Effector memory CD4-positive, alpha-beta T cell (primary cell): ENCODE data around the gene NUP214.
"Not testable (repeated sequence)": the region's sequence is repeated elsewhere in the genome, so short reads cannot be mapped to it uniquely, and the experiment has no call there.

Experiments
- DNase-seq, 3 donors: peaks; one replicate each; pipeline ENCODE4 v3.0.0-alpha.2; 2020
- H3K27ac ChIP-seq: 2 replicates; pipeline ENCODE4 v1.7.0; 2013; ENCODE audit warnings: mild to moderate bottlenecking, low read length, moderate library complexity; ENCODE audit not compliant: insufficient read depth, poor library complexity, severe bottlenecking
- H3K27me3 ChIP-seq: replicated peaks from 2 replicates; pipeline ENCODE4 v1.7.0; 2013; ENCODE audit warnings: mild to moderate bottlenecking, low read length; ENCODE audit not compliant: insufficient read depth, control insufficient read depth, poor library complexity, severe bottlenecking
- H3K36me3 ChIP-seq: 2 replicates; pipeline ENCODE4 v1.7.0; 2013; ENCODE audit warnings: mild to moderate bottlenecking, low read length, moderate library complexity; ENCODE audit not compliant: control insufficient read depth, insufficient read depth
- H3K4me1 ChIP-seq: 2 replicates; pipeline ENCODE4 v1.7.0; 2013; ENCODE audit warnings: low read length, mild to moderate bottlenecking; ENCODE audit not compliant: control insufficient read depth, insufficient read depth, poor library complexity, severe bottlenecking
- H3K4me3 ChIP-seq: 2 replicates; pipeline ENCODE4 v1.7.0; 2013; ENCODE audit warnings: low read length, low read depth, mild to moderate bottlenecking; ENCODE audit not compliant: insufficient read depth, poor library complexity, severe bottlenecking
- H3K9me3 ChIP-seq: 2 replicates; pipeline ENCODE4 v1.7.0; 2013; ENCODE audit warnings: mild to moderate bottlenecking, low read length, moderate library complexity; ENCODE audit not compliant: control insufficient read depth

Gene NUP214

DNA sequence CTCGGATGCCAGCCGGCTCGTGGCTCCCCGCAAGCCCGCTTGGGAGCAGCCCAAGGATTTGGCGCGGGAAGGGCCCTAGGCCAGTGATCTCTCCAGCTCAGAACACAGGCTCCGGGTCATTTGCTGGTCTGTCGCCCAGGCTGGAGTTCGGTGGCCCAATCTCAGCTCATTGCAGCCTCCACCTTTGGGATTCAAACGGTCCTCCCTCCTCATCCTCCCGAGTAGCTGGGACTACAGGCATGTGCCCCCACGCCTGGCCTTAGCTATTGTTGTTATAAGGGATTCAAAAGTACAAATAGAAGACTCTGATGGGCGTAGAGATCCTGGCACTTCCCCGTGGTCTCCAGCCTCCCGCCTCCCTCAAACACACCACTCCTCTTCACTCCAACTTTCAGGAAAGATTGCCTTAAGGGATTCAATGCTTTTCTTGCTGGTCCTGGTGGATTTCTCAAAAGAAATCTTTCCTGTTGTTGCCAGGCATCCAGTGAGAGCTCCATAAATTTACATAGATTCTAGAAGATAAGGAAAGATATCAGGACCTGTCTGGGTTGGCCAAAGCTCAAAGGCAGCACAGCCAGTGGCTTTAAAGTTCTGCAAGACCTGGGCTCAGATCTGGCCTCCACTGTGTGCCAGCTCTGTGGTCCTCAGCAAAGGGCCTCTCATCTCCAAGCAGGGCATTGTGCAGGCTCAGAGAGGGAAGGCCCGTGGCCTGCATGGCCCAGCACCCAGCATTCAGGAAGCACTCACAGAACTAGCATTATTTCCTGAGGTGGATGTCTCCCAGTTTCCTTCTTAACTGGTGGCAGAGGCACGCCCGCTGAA is 28.0 kb upstream of the NUP214 start:
- no peak overlapping the region for H3K27ac ChIP-seq
- H3K27me3 ChIP-seq, result peaks cover 8% of the 10 kb centered on the region
- H3K4me1 ChIP-seq, result peaks cover 8% of the 10 kb centered on the region
- DNase-seq, result no peak
- H3K9me3 ChIP-seq, result no peaks in the 10 kb centered on the region
- no peak overlapping the region for H3K4me3 ChIP-seq
- H3K36me3 ChIP-seq, result no peaks in the 10 kb centered on the region

DNA sequence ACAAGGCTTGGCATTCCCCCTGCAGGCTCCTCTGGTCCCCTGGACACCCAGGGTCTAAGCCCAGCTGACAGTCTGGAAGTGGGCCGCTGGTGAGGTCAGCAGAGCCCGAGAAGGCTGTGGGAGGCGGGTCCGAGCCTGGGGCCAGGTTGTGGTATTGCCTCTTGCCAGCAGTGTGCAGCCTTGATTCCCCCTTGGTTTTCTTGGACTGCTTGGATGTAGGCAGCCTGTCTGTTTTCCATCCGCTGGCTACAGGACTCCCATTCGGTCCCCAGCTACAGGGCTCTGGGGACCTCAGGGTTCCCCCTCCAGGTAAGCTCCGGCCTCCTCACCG is 27.5 kb upstream of the NUP214 start:
- DNase-seq, result no peak
- Histone ChIP-seq H3K36me3 (no peaks in the 10 kb centered on the region), H3K9me3 (no peaks in the 10 kb centered on the region), H3K4me1 (peaks cover 8% of the 10 kb centered on the region), H3K27me3 (peaks cover 8% of the 10 kb centered on the region), H3K27ac (no peak overlapping the region), H3K4me3 (no peak overlapping the region)

DNA sequence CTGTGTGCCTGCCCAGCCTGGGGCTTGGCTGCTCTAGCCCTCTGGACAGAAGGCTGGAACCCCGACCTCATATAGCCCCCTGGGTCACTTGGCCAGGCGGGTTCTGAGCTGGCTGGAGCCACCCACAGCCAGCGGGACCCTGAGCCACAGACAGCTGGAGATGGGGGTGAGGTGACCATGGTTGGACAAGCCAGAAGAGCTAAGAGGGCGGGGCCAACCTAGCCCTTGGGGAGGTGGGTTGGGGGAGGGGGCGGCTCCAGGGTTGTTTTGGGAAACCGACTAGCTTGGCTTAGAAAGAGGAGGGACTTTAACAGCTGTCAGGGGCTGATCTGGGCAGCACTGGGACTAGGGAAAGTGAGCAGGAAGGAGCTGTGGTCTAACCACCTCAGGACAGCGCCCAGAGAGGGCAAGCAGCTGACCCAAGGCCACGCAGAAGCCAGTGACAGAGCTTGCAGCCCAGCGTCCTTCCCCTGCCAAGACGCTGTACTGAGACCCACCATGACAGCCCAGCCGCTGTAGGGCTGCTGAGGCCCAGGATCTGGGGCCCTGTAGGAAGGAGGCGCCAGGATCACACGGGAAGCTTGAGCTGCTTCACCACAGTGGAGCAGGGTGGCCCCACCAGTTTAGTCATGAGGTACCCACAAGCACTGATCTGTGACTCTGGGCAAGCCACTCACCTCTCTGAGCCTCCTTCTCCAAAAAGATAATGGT is 26.8 kb upstream of the NUP214 start:
- peaks cover 8% of the 10 kb centered on the region for H3K4me1 ChIP-seq
- DNase-seq, result no peak
- H3K27me3 ChIP-seq, result peaks cover 8% of the 10 kb centered on the region
- H3K9me3 ChIP-seq, result no peaks in the 10 kb centered on the region
- no peak overlapping the region for H3K4me3 ChIP-seq
- H3K27ac ChIP-seq, result no peak overlapping the region
- H3K36me3 ChIP-seq, result no peaks in the 10 kb centered on the region

DNA sequence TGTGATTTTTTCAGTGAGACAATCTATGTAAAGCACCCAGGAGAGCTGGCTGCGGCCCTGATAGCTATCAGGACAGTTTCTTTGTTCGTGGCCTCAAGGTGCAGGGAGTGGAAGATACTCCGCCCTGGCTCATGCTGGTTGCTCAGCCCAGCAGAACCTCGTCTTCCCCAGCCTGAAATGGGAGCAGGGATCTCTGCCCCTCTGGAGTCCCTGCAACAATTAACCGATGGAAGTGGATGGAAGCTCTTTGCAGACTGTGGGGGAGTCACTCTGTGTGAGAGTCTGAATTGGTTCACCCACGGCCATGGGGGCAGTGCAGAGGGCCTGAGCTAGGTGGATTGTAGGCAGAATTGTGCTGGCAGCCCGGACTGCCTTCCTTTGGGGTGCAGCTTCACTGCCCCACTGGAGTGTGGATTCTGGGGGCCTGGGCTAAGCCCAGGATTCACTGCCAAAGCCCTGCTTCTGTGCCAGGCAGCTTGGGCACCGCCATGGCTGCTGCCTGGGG is 26.2 kb upstream of the NUP214 start:
- no peaks in the 10 kb centered on the region for H3K9me3 ChIP-seq
- peaks cover 8% of the 10 kb centered on the region for H3K27me3 ChIP-seq
- peaks cover 8% of the 10 kb centered on the region for H3K4me1 ChIP-seq
- H3K4me3 ChIP-seq, result no peak overlapping the region
- no peak for DNase-seq
- H3K36me3 ChIP-seq, result no peaks in the 10 kb centered on the region
- no peak overlapping the region for H3K27ac ChIP-seq

DNA sequence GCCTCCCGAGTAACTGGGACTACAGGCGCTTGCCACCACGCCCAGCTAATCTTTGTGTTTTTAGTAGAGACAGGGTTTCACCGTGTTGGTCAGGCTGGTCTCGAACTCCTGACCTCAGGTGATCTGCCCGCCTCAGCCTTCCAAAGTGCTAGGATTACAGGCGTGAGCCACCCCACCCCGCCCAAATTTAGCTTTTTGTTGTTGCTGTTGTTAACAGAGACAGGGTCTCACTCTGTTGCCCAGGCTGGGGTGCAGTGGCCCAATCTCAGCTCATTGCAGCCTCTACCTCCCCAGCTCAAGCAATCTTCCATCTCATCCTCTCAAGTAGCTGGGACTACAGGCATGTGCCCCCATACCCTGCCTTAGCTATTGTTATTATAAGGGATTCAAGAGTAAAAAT is 25.5 kb upstream of the NUP214 start:
- not testable (repeated sequence) for DNase-seq, H3K4me1 ChIP-seq, H3K4me3 ChIP-seq, H3K9me3 ChIP-seq, H3K27me3 ChIP-seq, H3K36me3 ChIP-seq, H3K27ac ChIP-seq

DNA sequence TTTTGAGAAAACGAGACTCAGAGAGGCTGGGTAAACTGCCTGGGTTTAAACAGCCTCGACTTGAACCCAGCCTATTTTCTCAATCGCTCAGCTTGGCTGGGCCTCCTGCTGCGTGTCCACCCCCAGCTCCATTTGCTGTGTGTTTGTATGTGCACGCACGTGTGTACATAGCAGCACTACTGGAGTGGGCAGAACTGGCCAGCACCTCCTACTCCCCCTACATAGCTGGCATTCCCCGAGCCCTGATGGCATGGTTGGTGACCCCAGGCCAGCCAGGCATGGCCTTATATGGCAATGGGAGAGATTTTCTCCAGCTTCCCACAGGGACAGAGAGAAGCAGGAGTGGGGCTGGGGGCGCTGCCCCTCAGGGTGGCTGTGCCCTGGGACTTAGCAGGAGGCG is 24.9 kb upstream of the NUP214 start:
- Histone ChIP-seq H3K4me3 (no peak overlapping the region), H3K9me3 (no peaks in the 10 kb centered on the region), H3K27ac (no peak overlapping the region), H3K36me3 (no peaks in the 10 kb centered on the region), H3K27me3 (peaks cover 5% of the 10 kb centered on the region), H3K4me1 (peaks cover 8% of the 10 kb centered on the region)
- DNase-seq, result no peak

DNA sequence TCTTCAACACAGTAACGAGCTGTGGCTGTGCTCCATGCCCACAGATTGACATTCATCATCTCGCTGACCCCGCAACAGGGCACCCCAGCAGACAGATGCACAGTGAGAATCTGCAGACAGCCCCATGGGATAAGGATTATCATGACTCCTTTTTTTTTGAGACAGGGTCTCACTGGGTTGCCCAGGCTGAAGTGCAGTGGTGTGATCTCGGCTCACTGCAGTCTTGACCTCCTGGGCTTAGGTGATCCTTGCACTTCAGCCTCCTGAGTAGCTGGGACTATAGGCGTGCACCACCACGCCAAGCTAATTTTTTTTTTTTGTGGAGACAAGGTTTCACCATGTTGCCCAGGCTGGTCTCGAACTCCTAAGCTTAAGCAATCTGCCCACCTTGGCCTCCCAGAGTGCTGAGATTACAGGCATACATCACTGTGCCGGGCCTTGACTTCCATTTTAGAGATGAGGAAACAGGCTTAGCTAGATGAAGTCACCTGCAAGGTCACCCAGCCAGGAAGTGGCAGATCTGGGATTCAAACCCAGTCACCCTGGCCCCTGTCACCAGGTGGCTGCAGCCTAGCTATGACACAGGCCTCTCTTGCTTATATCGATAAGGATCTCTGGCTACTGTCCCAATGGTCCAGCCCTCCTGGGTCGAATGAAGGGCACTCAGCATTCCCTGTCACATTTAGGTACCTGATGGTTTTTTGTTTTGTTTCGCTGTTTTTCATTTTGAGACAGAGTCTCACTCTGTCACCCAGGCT is 24.0 kb upstream of the NUP214 start:
- H3K27me3 ChIP-seq, result no peaks in the 10 kb centered on the region
- DNase-seq, result no peak
- no peak overlapping the region for H3K27ac ChIP-seq
- H3K36me3 ChIP-seq, result no peaks in the 10 kb centered on the region
- no peak overlapping the region for H3K4me3 ChIP-seq
- no peaks in the 10 kb centered on the region for H3K9me3 ChIP-seq
- H3K4me1 ChIP-seq, result peaks cover 8% of the 10 kb centered on the region

DNA sequence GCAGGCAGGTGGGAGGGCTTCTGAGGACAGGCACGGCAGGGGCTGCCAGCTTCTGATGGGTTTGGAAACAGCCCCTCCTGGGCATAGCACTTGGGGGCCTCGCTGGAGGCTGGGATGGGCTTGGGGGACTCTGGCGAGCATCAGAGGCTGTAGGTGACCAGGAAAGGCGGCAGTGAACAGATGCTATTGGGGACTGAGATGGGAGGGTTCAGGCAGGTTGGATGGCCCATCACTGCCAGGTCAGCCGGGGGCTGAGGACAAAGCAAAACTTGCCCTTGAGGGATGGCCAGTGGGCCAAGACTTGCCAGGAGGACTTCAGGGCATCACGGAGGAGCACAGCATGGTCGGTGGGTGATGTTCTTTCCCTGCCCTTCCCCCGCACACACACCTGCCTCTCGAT is 22.4 kb upstream of the NUP214 start:
- no peaks in the 10 kb centered on the region for H3K9me3 ChIP-seq
- no peak overlapping the region for H3K27ac ChIP-seq
- DNase-seq, result no peak
- no peak overlapping the region for H3K4me3 ChIP-seq
- no peaks in the 10 kb centered on the region for H3K36me3 ChIP-seq
- no peaks in the 10 kb centered on the region for H3K27me3 ChIP-seq
- H3K4me1 ChIP-seq, result no peaks in the 10 kb centered on the region

DNA sequence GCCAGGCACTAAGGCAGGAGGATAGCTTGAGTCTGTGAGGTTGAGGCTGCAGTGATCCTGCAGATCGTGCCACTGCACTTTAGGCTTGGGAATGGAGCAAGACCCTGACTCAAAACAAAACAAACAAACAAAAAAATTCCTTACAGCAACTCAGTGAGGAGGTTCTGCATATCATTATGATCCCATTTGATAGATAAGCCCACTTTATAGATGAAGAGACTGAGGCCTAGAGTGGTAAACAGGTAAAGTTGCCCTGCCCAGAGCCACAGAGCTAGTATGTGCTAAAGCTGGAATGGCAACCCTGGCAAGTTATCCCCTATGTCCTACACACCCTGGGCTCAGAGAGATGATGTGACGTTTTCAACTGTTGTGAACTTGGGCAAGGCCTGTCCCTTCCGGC is 21.9 kb upstream of the NUP214 start:
- Histone ChIP-seq H3K27me3 (no peaks in the 10 kb centered on the region), H3K4me1 (no peaks in the 10 kb centered on the region), H3K36me3 (no peaks in the 10 kb centered on the region), H3K9me3 (no peaks in the 10 kb centered on the region), H3K27ac (no peak overlapping the region), H3K4me3 (no peak overlapping the region)
- no peak for DNase-seq
